SIG-M5 treated with dmso at 0.1 percent for 504 hours (cell line): ENCODE measurements around the gene MYOG.

Experiments
- DNase-seq: peaks from one replicate; lab custom pipeline; 2025; ENCODE audit not compliant: unreplicated experiment; lab: John Stamatoyannopoulos, UW

Gene MYOG

DNA sequence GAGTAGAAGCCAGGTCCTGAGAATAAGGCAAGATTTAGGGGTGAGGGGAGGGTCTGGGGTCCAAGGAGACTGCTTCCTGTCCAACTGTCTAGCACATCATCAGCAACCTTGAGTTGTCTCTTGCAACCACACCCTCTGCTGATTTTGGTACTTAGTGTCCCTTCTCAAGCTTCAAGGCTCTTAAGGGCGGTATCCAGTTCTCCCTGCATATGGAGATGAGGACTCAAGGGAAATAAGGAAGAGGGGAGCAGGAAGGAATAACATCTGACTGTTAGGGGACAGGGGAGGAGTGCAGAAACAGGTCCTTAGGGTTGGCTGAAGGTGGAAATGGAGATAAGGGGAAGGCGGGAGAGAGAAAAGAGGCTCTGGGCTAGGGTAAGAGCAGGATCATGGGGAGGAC lies 12.3 kb downstream of the MYOG start:
- DNase-seq: no peak

DNA sequence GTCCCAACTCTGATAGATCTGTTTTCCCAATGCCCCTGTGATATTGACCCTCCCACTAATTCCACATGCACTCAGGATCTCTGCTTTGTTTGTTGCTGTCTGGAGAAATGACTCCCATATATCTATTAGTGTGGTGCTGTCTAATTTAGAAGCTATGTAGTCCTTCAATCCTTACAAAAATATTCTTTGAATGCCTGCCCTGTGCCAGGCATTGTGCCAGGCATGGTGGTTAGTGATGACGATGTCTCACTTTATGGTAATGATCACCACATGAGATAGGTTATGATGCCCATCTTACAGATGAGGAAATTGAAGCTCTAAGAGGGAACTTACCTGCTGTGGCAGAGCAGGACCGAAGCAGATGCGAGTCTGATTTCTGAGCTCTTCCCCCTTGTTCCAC lies 12.9 kb downstream of the MYOG start:
- no peak for DNase-seq

DNA sequence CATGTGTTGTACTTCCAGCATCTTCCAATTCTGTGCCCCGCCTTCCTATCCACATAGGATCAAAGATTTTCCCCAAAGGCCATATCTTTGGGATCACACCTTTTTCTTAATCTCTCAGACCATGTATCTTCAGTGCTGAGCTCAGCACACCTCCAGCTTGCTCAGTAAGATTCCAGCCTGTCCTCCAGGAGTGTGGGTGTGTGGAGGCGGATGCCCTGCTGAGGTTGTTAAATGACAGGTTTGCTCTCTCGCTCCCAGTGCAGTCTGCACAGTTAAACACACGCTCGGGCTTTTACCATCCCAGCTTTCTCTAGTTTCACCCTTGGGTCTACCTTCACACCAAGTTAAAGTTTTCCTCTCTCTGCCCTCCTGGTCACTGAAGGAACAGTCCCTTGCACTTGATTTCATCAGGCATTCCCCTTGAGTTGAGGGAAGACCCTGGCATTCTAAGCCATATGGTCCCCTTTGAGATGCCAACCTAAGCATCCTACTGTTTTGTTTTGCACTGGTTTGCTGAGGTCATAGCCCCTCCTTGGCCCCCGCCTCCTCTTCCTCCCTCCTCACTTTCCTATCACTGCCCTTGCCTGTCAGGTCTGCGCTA lies 13.7 kb downstream of the MYOG start:
- no peak for DNase-seq

DNA sequence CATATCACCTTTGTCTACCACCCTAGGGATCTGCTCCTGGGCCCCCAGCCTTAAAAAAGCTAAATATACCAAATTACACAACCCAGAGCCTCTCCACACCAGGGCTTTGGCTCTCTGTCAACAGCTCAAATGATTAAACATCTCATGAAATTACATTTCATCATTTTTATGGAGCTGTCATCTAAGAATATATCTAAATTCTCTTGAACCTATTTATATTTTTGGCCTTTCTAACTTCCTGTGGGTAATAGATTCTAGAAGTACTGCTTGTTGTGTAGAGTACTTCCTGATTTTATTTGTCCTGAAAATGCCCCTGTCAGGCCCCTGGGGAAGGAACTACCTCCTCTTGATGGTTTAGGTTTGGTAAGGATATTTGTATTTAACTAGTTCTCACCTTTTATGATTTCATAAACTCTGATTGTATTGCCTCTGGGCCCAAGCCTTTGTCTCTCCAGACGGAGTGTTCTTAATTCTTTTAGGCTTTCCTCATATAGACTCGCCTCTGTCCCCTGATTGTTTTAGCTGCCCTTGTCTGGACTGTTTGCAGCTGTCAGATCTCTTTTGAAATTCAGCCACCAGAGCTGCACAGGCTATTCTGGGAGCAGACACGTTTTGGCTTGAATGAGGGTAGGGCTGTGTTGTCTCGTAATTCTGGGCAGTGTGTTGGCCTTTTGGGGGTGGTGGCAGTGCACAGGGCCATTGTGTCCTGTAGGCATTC lies 16.6 kb downstream of the MYOG start:
- peak; percentile 96 for DNase-seq

DNA sequence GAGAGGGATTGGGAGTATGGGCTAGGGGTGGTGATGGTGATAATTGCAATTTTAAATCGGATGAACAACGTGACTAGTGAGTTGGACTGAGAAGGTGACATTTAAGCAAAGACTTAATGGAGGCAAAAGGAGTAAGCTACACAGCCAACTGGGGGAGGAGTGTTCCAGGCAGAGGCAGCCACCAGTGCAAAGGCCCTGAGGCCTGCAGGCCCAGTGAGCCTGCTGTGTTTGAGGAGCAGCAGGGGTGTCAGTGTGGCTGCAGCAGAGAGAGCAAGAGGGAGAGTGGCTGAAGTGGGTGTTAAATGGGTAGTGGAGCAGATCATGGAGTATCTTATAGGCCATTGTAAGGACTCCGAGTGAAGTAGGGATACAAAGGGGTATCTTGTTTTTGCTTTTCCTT lies 18.8 kb downstream of the MYOG start:
- no peak for DNase-seq

DNA sequence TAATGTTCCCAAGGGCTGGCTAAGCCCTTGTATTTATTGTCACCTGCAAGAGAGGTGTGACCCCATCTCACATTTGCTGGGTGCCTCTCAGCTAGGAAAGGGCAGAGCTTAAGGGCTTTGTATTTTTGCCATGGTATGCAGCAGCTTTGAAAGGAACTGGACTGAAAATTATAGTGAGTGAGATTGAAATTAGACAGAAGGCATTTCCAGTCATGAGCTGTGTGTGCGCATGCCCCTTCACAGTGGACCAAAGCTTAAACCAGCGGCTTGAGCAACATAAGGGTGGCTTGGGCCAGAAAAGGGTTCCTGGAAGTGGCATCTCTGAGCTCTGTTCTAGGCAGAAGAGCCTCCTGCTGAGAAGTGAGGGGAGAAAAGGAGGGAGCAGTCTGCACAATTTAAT lies 19.8 kb downstream of the MYOG start:
- no peak for DNase-seq

DNA sequence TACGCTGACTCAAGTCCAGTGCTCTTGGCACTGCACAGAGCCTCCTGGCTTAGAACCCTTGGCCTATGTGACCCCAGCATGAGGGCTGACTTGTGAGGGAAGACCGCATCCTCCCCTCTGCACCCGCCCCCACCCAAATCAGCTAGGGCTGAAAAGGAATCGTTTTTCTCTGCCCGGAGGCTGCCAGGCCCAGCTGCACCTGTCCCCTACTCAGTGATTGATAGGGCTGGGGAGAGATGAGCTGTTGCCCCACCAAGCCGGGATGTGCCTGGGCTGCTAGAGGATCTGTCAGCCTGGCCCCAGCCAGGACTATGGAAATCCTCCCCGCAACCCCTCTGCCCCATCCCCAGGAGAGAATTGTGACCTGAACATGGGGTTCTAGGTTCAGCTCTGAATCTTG lies 20.6 kb downstream of the MYOG start:
- no peak for DNase-seq

DNA sequence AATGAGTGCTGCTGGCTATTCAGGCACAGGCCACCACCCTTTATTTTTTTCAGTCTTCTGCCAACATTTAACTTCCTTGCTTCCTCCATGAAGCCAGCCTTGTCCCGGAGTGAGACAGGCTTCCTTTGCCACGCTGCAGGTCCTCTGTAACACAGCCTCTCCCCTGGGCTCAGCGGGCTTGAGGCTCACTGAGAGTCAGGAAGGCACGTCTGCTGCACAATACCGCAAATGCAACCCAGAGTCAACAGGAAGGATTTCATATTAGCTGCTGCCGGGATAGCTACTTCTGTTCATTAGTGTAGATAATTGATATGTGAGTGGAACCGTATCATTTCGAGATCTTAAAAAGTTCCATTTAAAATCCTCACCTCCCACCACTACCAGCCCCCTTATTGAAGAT lies 22.5 kb downstream of the MYOG start:
- no peak for DNase-seq

DNA sequence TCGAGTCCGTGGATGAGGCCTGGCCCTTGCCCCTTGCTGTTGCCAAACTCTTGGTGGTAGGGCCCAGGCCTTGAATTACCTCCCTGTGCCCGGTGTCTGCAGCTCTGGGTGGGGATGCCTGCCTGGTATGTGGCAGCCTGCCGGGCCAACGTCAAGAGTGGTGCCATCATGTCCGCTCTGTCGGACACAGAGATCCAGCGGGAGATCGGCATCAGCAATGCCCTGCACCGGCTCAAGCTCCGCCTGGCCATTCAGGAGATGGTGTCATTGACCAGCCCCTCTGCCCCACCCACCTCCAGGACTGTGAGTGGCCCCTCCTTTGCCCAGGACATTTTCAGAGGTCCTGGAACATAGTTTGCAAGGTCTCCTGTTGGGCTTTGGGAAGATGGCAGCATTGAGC lies 25.7 kb downstream of the MYOG start:
- no peak for DNase-seq

DNA sequence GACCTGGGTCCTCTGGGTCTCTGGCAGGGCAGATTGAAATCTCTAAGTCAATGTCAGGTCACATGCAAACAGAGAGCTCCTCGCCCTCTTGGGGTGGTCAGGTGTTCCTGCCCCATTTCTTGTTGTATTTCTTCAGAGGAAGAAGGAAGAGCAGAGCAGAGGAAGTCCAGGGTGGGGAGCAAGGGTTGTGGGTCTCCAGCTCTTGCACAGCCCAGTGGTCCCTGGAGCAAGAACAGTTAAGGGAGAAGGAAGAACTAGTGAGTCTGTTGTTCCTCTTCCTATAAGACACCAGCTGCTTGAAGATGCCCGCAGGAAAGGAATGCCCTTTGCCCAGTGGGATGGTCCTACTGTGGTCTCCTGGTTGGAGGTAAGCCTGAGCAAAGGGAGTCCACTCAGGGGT lies 26.3 kb downstream of the MYOG start:
- DNase-seq: peak; percentile 86

DNA sequence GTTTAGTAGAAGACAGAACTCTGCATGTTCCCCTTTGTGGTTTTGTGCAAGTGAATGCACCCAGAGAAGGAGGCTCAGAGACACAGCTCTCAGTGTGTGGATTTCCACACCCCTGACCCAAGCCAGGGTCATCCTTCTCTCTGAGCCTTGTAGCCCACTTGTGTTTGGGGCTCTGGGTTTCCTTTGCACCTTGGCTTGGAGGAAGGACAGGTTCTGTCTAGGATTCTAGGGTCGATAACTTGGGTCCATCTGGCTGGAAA lies 27.2 kb downstream of the MYOG start:
- DNase-seq: peak; percentile 80

DNA sequence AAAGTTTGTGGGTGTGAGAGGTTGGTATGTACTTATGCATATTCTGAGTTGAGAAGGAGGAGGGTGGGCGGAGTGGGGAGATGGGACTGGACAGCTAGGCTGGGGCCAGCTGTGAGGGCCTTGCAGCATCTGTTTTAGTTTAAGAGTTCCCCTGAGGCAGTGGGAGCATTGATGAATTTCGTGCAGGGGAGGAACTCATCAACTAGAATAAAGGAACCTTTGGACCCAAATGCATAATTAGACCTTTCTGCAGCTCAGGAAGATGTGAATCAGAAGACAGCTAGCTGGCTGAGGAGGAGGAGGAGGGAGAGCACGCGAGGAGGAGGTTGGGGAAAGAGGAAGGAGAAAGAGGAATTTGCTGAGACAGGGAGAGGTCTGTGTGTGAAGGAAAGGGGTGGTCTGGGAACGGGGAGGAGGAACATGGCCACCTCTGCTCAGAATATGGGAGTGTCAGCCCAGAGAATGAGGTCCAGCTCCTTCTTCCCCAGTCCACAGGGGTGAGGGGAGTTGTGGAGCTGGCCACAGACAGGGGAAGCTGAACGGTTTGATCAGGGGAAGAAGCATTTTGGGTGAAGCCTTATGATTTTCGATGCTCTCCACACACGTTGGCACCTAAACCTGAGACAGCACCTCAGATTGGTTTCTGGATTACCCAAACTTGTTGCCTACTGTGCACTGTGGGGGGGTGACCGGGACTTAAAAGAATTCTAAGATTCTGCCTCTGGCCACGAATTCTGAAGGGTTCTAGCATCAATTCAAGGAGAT lies 27.7 kb downstream of the MYOG start:
- DNase-seq: peak; percentile 86

DNA sequence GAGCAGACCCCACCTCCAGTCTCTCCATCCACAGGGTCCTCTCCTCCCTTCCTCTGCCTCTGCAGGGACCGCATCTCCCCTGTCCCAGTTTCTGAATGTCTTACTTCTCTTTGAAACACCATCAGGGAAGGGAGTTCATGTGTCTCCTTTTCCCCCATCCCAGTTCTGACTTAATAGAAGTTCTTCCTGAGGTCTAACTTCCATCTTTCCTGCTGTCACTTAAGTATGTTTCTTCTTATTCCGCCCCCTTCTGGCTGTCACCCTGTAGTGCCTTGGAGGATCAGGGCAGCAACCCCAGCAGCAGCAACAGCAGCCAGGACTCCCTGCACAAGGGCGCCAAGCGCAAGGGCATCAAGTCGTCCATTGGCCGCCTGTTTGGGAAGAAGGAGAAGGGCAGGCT lies 29.3 kb downstream of the MYOG start:
- no peak for DNase-seq

DNA sequence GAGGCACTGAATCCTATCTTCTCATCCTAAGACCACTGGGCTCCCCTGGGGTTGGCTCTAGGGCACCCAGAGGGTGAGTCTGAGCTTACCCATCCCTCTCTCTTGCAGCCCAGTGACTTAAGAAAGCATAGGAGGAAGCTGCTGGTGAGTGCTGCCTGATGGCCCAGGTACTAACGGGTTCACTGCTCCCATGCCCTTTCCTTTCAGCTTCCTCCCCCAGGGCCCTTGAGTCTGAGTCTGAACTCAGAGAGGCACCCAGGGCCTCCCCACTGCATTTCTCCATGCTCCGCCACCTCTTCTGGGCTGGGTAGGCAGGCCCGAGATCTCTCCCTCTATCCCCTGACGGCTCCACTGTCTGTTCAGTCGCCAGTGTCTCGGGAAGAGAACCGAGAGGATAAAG lies 29.8 kb downstream of the MYOG start:
- no peak for DNase-seq

DNA sequence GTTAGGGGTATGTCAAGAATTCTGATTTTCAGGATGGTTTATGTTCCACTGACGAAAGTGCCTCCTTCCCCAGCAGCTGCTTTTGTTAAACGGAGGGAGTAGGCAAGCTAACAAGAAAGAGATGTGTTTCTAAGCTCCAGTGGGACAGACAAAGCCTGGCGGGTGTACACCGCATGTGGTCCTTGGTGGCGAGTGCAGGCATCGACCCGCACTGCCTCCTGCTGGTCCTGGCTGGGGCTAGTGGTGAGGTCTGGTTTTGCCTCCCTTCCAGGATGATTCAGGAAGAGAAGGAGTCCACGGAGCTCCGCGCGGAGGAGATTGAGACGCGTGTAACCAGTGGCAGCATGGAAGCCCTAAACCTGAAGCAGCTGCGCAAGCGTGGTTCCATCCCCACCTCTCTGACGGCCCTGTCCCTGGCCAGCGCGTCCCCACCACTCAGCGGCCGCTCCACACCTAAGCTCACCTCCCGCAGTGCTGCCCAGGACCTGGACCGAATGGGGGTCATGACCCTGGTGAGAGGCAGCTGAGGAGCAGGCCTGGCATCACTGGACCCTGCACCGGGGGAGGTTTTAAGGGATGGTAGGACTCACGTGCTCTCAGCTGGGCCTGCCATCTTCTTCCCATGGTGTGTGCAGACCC lies 30.5 kb downstream of the MYOG start:
- no peak for DNase-seq

DNA sequence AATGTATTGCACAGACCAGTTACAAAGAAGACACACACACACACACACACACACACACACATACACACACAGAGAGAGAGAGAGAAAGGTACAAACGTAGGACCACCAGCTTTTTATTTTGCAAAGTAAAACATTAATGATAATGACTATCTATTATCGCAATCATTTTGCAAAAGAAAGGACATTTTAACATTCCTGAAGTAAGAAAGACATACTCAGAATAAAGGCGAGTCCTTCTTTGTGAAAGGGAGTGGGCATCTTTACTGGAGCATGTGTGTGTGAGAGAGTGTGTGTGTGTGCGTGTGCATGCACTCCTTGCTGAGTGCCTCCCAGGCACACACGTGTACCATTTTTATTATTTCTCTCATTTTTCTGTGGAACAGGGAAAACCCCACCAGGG lies 31.2 kb downstream of the MYOG start:
- DNase-seq: no peak

DNA sequence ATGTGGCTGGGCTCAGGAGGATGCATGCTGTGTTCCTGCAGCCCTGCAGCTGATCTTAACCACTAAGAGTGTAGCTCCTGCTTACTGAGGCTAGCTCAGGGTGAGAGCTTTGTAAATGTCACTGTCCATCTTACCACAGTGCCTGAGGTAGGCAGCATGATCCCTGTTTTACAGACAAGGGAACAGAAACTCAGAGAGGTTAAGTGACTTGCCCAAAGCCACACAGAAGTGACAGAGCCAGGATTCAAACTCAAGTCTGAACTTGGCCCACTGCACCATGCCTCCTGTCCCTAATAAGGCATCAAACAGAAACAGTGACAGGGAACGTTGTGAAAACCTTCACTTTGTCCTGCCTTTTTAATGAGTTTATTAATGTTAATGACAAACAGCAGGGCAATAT lies 31.6 kb downstream of the MYOG start:
- no peak for DNase-seq

DNA sequence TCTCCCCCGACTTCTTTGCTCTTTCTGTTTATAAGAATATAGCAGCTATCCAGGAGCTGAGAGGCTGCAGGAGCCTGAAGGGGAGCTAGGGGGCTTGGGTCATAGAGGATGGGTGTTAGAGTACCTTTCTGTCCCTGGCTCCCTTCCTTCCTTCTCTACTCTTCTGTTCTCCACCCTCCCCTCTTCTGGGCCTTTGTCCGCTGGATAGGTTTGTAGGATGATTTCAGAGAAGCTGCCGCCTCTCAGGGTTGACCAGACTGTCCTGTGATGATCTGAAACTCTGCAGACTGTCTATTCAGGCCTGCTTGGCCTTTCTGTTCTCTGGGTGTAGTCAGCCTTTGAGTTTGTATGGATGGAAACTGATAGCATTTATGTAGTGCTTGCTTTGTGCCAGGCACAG lies 33.2 kb downstream of the MYOG start:
- no peak for DNase-seq

DNA sequence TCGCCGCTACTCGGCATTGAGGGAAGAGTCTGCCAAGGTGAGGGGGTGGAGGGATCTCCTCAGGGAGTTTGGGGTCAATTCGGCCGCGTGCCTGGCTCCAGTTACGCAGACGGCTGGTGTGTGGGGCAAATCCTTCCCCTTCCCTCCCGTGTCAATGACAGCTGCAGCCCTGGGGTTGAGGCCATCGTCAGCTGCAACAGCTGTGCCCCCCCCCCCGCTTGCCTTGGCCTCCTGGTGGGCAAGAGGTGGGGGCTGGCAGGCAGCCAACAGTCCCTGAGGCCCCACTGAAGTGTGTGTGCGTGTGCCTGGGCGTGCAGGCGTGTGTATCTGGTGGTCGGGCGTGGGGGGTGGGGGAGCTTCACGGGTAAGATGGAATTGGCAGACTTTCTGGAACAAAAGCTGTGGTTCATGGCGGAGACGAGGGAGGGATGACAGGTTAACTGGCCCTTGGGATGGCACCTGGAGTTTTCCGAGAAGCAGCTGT lies 33.9 kb downstream of the MYOG start:
- DNase-seq: no peak

DNA sequence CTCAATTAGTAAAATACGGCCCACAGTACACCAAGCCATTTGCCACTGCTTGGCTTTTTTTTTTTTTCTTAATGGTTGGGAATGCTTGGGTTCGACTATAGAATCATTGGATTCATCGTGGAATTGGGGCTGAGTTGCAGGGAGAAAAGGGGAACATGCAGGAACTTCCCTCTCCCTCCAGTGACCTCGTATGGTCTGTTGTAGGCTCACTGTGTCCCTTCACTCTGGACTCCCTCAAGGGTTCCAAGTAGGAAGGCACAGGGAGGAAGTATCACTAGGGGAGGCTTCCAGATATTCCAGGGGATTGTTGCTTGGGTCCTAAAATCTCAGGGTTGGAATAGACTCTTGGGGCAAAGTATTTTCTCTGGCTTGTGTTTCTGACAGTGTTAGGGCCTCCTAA lies 35.0 kb downstream of the MYOG start:
- no peak for DNase-seq

DNA sequence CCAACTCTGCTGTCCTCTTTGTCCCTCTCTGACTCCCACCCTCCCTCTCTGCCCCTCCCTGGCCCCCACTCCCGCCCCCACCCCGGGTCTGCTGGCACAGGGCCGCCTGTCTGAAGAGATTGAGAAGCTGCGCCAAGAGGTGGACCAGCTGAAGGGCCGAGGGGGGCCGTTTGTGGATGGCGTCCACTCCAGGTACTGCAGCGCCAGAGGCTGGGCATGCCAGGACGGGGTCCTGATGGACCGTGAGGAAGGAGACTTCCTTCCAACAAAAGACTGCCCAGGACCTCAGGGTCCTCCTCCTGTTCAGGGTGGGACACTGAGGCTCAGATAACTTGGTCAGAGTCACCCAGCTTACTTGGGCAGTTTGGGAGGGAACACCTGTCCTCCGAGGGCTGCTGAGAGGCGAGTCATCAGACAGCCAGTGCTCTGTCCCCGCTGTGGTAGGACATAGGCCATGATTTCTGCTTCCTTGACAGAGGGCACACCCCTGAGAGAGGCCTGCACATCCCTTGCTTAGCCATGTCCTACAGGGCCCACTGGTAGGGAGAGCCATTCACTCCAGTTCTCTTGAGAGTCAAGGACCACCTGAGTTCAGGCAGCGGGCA lies 36.1 kb downstream of the MYOG start:
- no peak for DNase-seq

DNA sequence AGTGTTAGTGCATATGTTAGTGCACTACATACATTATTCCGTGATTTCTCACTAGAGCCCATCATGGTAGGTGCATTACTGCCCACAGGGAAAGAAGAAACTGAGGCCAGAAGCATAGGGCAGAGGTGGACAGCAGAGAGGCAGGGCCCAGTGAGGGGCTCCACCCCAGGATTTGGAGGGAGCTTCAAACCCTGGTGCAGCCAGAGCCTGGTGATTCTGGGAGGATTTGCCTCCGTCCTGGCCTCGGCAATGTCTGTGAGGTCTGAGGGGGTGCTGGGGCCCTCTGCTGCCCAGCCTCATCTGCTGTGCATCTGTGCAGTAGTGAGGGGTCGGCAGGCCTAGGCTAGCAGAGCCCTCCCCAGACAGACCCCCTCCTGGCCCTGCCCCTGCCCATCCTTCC lies 36.7 kb downstream of the MYOG start:
- DNase-seq: no peak
